Cardiac muscle cell (in vitro differentiated cells and primary cell): Measurements from ENCODE around the gene PNPLA7. TPM values are rescaled to one million over a fixed set of nuclear protein-coding genes. Genes with fewer than 3 reads are reported as not detected.
A peak's percentile ranks its signal among the peaks of the same experiment; 100 is the strongest.
"Not testable (repeated sequence)": the region's sequence is repeated elsewhere in the genome, so short reads cannot be mapped to it uniquely, and the experiment has no call there.

Experiments
- DNase-seq, 2 donors: peaks; one replicate each; pipeline versions ENCODE4 v3.0.0 to v3.0.0-alpha.2; 2010 to 2017; ENCODE audit warnings: low read depth in 1 of 2, low spot score in 1 of 2
- H3K27ac ChIP-seq: fragments of 200-600 bp; sonication (generic); 2 replicates; pipeline ENCODE4 v1.5.1; 2016
- H3K27me3 ChIP-seq: fragments of 200-600 bp; sonication (generic); 2 replicates; pipeline ENCODE4 v1.6.0; 2016; ENCODE audit warnings: control low read depth
- H3K36me3 ChIP-seq: fragments of 200-600 bp; sonication (generic); 2 replicates; pipeline ENCODE4 v1.5.1; 2016; ENCODE audit warnings: control low read depth
- H3K4me1 ChIP-seq: fragments of 200-600 bp; sonication (generic); 2 replicates; pipeline ENCODE4 v1.8.1; 2017; ENCODE audit warnings: low read depth, mild to moderate bottlenecking, mixed run types
- H3K4me3 ChIP-seq: fragments of 200-600 bp; sonication (generic); 2 replicates; pipeline ENCODE4 v1.5.1; 2016; ENCODE audit warnings: mild to moderate bottlenecking
- H3K9me3 ChIP-seq: fragments of 200-600 bp; sonication (generic); 2 replicates; pipeline ENCODE4 v1.5.1; 2017; ENCODE audit warnings: low read depth, mild to moderate bottlenecking, control low read depth
- polyA plus RNA-seq: library from polyadenylated mRNA; unstranded; fragments of >200 nt; fragmentation: Nextera tagmentation; extraction: Ambion mirVana; gene quantifications from 2 replicates; pipeline ENCODE4 v1.2.1, GENCODE V29; 2016
- total RNA-seq: library from RNA; depleted of rRNA; stranded (reverse); fragments of >200 nt; gene quantifications from 2 replicates; pipeline ENCODE4 v1.2.3, GENCODE V29; 2016
- TF ChIP-seq, protein P1 (sequence below): IDR thresholded peaks from 2 replicates; pipeline ENCODE4 v1.5.1; 2012; ENCODE audit warnings: low read depth, mild to moderate bottlenecking, low read length

Gene PNPLA7
- total and polyA plus RNA-seq, 2 experiments from 2014 or later, result 1.4 to 3.6 TPM

DNA sequence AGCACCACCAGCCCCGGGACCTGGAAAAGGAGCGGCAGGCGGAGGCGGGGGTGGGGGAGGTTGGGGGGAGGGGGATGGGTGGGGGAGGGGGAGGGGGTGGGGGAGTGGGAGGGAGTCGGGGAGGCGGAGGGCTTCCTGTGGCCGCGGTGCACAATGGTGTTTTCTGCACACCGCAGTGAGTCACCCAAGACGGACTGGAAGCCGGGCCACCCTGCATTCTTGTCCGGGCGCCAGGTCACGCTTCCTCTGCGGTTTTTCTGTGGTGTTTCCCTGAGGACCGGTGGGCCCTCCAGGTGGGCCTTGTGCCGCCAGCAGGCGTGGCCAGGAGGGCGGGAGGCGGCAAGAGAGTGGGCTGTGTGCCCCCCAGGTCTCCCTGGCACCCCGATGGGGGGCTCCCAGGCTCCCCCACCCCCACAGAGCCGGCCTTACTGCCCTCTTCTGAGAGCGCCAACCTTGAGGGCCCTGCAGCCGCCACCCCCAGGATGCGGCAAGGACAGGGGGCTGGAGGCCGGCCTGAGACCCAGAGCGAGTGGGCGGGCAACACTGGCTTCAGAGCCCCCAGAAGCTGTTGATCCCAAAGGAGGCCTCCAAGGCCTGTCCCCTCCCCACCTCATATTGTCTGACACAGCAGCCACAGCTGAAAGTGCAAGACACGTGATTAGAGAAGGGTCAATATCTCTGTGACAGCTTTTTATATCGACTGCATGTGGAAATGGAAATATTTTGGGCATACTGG, 138.4 kb downstream of the PNPLA7 start:
- H3K36me3 ChIP-seq, result no peaks in the 10 kb centered on the region
- no peak overlapping the region for H3K4me3 ChIP-seq
- no peak overlapping the region for H3K27ac ChIP-seq
- no peaks in the 10 kb centered on the region for H3K9me3 ChIP-seq
- peak in 1 of 2 donors; percentile 95 for DNase-seq
- peaks cover 4% of the 10 kb centered on the region for H3K4me1 ChIP-seq
- H3K27me3 ChIP-seq, result no peaks in the 10 kb centered on the region
- TF ChIP-seq, protein P1, sequence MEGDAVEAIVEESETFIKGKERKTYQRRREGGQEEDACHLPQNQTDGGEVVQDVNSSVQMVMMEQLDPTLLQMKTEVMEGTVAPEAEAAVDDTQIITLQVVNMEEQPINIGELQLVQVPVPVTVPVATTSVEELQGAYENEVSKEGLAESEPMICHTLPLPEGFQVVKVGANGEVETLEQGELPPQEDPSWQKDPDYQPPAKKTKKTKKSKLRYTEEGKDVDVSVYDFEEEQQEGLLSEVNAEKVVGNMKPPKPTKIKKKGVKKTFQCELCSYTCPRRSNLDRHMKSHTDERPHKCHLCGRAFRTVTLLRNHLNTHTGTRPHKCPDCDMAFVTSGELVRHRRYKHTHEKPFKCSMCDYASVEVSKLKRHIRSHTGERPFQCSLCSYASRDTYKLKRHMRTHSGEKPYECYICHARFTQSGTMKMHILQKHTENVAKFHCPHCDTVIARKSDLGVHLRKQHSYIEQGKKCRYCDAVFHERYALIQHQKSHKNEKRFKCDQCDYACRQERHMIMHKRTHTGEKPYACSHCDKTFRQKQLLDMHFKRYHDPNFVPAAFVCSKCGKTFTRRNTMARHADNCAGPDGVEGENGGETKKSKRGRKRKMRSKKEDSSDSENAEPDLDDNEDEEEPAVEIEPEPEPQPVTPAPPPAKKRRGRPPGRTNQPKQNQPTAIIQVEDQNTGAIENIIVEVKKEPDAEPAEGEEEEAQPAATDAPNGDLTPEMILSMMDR, result no peak

DNA sequence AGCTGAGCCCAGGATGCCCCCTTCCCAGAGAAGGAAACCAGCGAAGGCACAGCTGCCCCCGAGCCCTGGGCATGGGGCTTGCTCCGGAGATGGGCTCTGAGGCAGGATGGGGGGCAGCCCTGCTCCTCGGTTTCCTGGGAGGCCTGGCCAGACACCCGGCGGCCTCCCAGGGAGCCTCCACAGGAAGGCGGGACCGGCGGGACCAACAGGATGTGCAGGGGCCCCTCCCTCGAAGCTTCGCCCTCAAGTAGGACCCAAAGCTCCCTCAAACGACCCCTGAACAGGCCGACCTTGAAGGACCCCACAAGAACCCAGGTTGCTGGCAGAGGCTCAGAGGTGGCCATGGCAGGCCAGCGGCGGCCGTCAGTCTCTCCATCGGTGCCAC, 138.9 kb downstream of the PNPLA7 start:
- H3K27ac ChIP-seq, result no peak overlapping the region
- peak in 1 of 2 donors; percentile 38 for DNase-seq
- TF ChIP-seq, protein P1, result no peak
- H3K4me3 ChIP-seq, result no peak overlapping the region
- H3K36me3 ChIP-seq, result no peaks in the 10 kb centered on the region
- H3K27me3 ChIP-seq, result no peaks in the 10 kb centered on the region
- peaks cover 4% of the 10 kb centered on the region for H3K4me1 ChIP-seq
- no peaks in the 10 kb centered on the region for H3K9me3 ChIP-seq

DNA sequence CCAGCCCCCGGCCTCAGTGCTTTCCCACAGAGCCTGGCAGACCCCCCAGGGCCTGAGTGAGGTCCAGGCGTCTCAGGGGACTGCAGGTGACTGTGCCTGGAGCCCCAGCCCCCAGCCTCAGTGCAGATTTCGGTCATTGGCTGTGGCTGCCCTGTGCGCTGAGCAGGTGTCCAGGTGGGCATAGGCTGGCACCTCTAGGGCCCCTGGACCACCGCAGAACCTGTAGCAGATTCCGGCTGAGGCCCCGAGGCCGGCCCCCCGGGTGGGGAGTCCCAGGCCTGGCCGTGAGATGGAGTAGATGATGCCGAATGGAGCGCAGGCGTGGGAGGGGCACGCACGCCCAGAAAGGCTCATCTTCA, 139.3 kb downstream of the PNPLA7 start:
- no peaks in the 10 kb centered on the region for H3K27me3 ChIP-seq
- TF ChIP-seq, protein P1, result no peak
- no peak overlapping the region for H3K4me3 ChIP-seq
- no peaks in the 10 kb centered on the region for H3K36me3 ChIP-seq
- no peak for DNase-seq
- H3K27ac ChIP-seq, result no peak overlapping the region
- H3K4me1 ChIP-seq, result peaks cover 4% of the 10 kb centered on the region
- H3K9me3 ChIP-seq, result no peaks in the 10 kb centered on the region

GRCh38 chr9:137410236-137410890, 139.8 kb downstream of the PNPLA7 start:
- DNase-seq, H3K4me1 ChIP-seq, H3K27me3 ChIP-seq, H3K9me3 ChIP-seq, H3K36me3 ChIP-seq, H3K4me3 ChIP-seq, H3K27ac ChIP-seq: not testable (repeated sequence)

Other genes with a start within 250 kb of the PNPLA7 start
- gene NRARP, start 248.1 kb downstream of the PNPLA7 start, total RNA-seq, result 8.8 and 16.5 TPM in 2 replicates
- 8.7 and 12.6 TPM in 2 replicates for gene NRARP, start 248.1 kb downstream of the PNPLA7 start, polyA plus RNA-seq
- 14.3 and 72.1 TPM in 2 replicates for gene EXD3, start 127.2 kb downstream of the PNPLA7 start, total RNA-seq
- 32.3 and 52.4 TPM in 2 replicates for gene EXD3, start 127.2 kb downstream of the PNPLA7 start, polyA plus RNA-seq
- gene NOXA1, start 127.0 kb downstream of the PNPLA7 start, total RNA-seq, result 6.8 and 12.0 TPM in 2 replicates
- gene NOXA1, start 127.0 kb downstream of the PNPLA7 start, polyA plus RNA-seq, result 8.1 and 14.9 TPM in 2 replicates
- gene ENTPD8, start 109.0 kb downstream of the PNPLA7 start, total RNA-seq, result 0.51 and 0.56 TPM in 2 replicates
- 0.15 and 1.7 TPM in 2 replicates for gene ENTPD8, start 109.0 kb downstream of the PNPLA7 start, polyA plus RNA-seq
- gene NSMF, start 91.1 kb downstream of the PNPLA7 start, total RNA-seq, result 75.6 and 107 TPM in 2 replicates
- gene NSMF, start 91.1 kb downstream of the PNPLA7 start, polyA plus RNA-seq, result 73.0 and 113 TPM in 2 replicates
- 70.2 and 98.6 TPM in 2 replicates for gene MRPL41, start 1.5 kb upstream of the PNPLA7 start, total RNA-seq
- 93.1 and 111 TPM in 2 replicates for gene MRPL41, start 1.5 kb upstream of the PNPLA7 start, polyA plus RNA-seq
- gene DPH7, start 28.5 kb upstream of the PNPLA7 start, total RNA-seq, result 57.3 and 65.6 TPM in 2 replicates
- gene DPH7, start 28.5 kb upstream of the PNPLA7 start, polyA plus RNA-seq, result 61.2 and 78.4 TPM in 2 replicates
- 30.6 and 35.3 TPM in 2 replicates for gene ZMYND19, start 40.1 kb upstream of the PNPLA7 start, total RNA-seq
- gene ZMYND19, start 40.1 kb upstream of the PNPLA7 start, polyA plus RNA-seq, result 48.1 and 49.0 TPM in 2 replicates
- 53.0 and 82.9 TPM in 2 replicates for gene ARRDC1, start 55.3 kb upstream of the PNPLA7 start, total RNA-seq
- gene ARRDC1, start 55.3 kb upstream of the PNPLA7 start, polyA plus RNA-seq, result 73.9 and 91.8 TPM in 2 replicates
- 65.7 and 93.8 TPM in 2 replicates for gene EHMT1, start 68.6 kb upstream of the PNPLA7 start, total RNA-seq
- gene EHMT1, start 68.6 kb upstream of the PNPLA7 start, polyA plus RNA-seq, result 55.5 and 60.3 TPM in 2 replicates